HG03457 (cell line): ENCODE data around the gene AP1S2.
"Not testable (repeated sequence)": the region's sequence is repeated elsewhere in the genome, so short reads cannot be mapped to it uniquely, and the experiment has no call there.

Experiments used
- ATAC-seq: cut with Tn5 transposase; IDR thresholded peaks from one replicate; pipeline ENCODE4 v1.9.1; 2021; ENCODE audit warnings: moderate number of reproducible peaks; ENCODE audit not compliant: unreplicated experiment

AP1S2 gene

DNA sequence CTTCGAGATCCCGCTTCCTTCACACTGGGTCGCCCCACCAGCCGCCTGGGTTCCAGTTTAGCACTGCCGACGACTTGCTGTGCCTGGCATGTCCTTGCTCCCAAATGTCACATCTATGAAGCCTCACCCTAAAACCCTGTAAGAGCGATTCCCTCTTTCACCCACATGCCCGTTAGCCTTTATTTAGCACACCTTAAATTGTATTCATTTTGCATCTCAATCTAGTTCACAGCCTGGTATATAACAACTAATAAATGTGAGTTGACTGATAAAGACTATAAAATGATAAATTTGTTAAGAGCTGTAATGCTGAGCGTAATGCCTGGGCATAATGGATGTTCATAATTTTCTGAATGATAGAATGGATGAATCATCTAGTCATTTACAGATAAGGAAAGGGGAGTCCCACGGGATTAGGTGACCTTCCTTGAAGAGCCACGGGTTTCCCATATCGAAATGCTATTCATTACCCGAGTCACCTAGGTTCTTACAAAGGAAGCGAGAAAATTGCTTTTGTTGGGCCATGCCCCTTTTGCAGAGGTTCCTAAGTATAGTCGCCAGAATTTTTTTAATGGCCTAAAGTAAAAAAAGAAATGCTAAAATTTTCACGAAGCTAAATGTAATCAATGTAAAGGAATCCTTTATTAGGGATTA is 1.1 kb upstream of the AP1S2 start:
- no peak for ATAC-seq

DNA sequence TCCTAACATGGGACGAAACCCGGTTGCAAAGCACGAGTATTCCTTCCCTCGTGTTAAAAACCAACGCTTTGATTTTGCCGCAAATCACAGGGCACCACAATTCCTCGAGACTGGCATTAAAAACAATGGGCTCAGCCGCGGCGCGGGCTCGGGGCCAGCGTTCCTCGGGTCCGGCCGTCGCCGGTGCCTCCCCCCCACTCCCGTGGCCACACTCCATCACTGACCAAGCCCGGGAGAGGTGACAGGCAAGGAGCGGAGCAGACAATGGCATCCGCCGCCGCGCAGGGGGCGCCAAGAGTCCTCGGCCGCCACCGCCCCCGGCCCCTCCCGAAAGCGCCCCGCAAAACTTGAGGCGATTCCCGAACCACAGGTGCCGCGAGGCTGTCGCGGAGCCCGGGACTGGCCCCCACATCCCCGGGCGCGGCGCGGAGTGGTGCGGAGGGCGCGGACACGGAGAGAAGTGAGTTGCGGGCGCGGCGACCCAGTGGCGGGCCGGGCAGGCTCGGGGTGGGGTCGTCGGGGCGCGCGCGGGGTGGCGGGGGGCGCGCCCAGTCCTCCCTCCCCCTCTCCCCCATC is 445 bp downstream of the AP1S2 start:
- ATAC-seq: peak; percentile 30

DNA sequence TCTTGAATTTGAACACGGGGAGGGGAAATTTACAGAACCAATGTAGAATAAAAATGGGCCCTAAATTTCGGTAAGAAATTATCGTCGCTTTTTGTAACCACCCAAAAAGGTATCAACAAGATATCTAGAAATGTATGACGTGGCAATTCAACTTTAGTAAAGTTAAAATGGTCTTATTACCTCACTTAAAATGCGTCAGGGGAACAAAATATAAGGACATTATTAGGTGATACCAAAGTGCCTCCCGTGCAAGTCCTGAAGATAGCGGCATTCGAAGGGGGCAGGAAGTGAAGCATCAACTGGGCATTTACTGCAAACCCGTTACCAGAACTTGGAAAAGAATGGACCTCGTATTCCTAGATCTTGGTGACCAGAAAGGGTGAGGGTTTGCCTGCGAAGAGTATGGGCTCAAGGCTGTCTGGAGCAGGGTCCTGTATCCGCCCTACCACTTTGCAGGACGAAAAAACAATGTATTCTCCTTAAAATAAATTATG is 980 bp downstream of the AP1S2 start:
- ATAC-seq: no peak

DNA sequence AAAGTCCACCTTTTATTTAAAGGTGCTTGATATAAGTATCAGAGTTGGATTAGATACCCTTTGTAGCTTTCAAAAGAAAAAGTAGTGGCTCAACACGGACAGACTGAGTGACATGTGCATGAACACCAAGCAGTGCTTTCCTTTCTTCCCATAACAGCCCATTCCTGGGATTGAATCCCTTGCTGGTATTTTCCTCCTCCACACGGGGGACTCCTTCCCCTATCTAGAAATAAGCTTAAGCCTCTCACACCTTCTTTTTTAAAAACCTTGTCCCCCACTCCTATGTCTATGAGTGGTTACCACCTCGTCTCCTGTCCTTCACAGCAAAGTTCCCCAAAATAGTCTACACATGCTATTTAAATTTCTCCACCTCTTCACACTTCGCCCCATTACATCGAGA is 5.1 kb downstream of the AP1S2 start:
- no peak for ATAC-seq

DNA sequence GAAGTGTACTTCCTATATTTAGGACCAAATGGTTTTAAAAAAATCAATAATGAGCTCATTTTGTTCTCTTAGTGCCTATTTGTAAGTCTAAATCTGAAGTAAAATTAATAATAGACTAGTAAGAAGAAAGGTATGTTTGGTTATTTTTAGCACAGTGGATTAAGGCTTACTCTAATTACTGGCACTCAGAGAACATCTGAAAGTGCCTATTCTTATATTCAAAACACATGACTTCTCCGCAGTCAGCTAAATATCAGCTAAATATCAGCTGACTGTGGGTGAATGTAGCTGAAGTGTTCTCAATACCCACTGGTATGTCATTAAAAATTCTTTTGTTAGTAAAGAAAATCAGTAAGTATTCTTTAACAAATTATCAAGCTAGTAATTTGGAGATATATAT is 6.0 kb downstream of the AP1S2 start:
- ATAC-seq: no peak

DNA sequence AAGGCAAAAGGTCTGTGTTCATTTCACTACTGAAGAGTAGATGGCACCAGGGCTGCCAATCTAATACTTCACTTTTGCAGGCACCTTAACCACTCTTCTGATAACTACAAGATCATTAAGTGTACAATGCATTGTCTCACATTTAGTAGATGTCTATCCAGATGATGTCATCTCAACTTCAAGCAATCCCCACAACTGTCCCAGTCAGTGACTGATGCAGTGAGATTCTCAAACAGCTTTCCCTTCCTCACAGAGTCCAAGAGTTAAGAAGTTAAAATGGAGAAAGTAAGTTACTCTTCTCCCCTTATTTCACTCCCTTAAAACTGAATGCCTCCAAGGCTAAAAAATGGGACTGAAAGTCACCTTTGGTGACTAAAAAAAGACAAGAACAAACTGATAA is 10.7 kb downstream of the AP1S2 start:
- no peak for ATAC-seq

DNA sequence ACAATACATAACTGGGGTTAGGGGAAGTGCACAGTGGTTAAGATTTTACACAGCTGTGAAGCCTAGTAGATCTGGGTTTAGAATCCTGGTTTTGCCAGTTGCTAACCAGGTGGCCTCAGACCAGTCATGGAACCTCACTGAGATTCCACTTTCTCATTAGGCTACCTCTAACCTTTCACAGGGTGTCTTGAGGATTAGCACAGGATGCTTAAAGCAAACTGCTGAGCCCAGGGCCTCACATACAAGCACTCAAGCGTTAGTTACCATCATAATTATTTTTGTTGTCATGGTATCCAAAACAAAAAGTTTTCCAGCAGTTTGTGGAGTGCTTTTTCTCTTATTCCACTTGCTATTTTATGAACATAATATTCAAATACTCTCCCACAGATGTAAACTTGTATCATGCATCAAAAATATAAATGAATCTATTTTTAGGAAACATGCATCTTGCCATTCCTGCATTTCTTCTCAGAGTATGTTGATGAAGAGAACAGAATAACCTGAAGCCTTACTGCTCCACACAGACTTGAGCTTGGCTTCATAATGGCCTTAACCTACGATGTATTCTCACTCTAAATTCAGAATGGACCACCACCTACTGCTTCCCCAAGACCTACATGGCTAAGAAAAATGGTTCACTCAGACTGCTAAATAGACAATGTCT is 12.6 kb downstream of the AP1S2 start:
- no peak for ATAC-seq

DNA sequence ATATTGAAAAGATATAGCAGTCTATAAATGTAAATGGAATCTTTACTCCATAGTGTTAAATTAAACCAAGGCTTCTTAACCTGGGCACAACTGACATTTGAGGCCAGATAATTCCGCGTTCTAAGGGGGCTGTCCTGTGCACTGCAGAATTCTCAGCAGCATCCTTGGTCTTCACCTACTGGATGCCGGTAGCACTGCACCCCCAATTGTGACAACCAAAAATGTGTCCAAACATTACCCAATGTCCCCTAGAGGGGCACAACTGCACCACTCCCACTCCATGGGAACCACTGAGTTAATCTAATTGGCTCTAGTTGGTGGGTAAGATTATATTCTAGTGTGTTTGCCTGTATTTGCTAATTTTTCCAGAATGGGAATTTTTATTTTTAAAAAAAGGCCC is 16.6 kb downstream of the AP1S2 start:
- ATAC-seq: no peak

DNA sequence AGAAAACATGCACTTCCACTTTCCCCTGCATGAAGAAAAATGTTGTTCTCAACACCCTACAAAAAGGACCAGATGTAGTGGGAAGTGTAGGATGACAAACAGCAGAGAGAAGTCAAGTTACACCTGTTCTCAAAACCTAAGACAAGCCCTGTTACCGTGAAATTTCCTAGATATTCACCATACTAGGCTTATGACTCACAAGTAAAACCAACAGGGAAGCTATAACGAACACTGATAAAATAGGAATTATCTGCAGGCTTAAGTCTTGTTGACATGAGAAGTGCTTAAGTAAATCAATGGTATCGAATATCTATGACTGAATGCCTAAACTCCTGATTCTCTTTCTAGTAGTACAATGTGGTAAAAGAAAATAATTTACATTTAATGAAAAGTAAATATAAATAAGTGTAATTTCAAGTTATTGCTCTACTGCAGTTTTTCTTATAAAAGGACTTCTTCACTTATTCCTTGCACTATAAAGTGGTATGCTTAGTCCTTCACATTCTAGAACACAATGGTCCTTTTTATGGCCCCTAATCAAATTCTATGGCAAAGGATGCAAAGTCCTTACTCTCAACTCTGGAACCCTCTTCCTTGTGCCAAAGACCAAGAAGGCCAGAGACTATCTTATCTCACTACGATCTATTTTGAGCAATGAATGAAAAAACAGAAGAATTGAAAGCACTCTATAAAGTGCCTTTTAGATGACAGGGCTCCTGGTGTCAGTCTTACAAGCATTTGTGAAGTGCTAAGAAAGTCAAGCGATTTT is 19.6 kb downstream of the AP1S2 start:
- no peak for ATAC-seq

DNA sequence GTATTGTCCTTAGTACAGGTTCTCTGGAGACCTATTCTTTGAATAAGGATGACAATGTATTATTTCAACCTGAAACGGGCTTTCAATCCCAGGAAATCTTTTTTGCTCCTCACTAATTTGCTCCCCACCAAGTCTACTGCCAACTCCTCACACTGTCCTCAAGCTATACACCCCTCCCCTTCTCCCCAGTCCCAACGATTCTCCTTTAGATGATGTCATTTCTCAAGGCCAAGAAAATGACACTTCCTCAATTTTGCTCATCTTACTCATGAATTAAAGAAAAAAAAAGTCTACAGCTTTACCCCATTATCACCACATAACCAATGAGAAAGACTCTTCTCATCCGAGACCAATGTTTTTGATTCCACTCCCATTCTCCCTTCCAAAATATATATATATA is 20.6 kb downstream of the AP1S2 start:
- ATAC-seq: no peak

DNA sequence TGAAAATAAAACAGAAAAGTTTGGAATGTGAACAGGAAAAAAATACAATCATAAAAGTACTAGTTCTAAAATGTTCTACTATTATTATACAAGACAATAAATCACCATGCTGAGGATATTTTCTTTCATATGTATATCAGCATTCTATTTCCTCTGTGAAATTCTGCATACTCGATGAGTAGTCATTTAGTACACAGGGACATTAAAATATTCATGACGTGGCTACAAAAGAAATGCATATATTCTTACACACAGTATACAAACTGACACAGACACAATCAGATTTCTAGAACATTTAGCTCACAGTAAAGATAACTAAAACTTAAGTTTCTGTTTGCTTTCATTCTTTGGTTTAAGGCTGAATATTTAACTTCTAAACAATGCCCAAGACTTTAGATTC is 23.3 kb downstream of the AP1S2 start:
- ATAC-seq: not testable (repeated sequence)

DNA sequence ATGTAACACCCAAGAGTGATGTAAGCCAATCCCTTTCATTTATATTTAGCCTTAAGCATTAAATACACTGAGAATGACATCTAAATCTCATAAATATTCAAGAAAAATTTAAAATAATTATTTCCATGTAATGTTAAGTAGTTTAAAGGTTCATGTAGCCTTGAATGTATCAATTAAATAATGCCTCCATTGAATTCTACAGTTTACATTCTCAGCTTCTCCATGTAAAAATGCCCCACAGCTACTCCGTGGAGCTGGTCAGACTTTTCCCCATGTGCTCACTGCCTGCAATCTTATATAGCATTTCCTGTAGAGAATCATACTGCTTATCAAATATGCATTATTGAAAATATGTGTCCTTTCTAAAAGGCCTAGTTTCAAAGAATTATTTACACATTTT is 25.4 kb downstream of the AP1S2 start:
- no peak for ATAC-seq

DNA sequence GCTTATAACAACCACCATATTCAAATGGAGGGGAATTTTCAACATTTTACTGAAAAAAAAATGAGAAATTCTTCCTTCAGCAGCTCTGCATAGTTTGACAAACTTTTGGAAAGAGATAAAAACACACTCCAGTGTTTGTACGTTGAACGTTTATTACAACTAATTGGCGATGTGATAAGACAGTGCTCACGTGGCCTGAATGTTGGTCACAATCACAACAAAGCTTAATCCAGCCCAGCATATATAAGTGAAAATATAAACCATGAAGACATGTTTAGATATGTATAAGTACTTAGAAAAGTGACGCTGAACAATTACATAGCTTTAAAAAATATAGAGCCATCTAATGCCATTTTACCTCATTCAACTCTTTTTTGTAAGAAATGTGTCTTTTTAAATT is 28.7 kb downstream of the AP1S2 start:
- ATAC-seq: no peak

DNA sequence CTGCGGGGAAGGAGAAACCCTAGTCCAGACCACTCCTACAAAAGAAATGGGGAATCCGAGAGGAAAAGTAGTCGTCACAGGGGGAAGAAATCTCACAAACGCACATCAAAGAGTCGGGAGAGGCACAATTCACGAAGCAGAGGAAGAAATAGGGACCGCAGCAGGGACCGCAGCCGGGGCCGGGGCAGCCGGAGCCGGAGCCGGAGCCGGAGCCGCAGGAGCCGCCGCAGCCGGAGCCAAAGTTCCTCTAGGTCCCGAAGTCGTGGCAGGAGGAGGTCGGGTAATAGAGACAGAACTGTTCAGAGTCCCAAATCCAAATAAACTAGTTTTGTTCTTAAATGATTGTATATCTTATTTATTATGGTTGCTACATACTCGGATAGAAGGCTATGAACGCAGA is 31.7 kb downstream of the AP1S2 start:
- ATAC-seq: no peak

DNA sequence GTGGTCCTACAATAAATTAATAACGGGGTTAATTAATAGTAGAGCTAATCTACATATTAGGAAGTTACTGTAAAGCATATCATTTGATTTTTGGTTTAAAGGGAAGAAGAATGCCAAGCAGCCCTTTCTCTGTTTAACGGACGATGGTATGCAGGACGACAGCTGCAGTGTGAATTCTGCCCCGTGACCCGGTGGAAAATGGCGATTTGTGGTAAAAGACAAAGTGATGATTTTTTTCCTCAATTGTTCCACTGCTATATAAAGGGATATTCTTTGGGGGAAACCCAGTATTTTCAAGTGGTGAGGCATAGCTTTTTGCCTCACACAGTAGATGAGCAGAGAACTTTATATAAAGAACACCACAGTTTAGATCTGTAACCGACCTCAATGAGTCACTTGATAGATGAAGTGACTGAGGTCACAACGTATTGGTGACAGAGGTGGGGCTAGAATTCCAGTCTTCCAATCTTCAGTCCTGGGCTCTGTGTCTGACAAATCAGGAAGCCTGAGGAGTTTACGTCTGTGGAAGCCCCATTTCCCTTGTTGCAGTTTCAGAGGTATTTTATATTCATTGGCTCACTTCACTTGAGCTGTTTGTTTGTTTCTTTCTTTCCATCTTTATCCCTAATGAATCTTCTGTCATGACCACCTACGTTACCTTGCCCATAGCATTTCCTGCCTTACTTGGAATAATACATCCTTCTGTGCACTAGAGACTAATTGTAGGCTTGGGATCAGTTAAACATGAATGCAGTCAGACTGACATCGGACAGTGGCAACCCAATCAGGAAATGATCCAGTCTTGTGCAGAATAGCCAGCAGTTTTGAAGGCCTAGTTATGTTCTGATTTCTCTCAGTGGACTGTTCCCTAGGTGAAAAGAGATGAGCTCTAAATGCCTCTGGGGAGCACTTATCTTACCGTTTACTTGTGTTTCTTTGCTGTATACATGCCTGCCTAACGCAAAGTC is 34.2 kb downstream of the AP1S2 start:
- ATAC-seq: no peak

DNA sequence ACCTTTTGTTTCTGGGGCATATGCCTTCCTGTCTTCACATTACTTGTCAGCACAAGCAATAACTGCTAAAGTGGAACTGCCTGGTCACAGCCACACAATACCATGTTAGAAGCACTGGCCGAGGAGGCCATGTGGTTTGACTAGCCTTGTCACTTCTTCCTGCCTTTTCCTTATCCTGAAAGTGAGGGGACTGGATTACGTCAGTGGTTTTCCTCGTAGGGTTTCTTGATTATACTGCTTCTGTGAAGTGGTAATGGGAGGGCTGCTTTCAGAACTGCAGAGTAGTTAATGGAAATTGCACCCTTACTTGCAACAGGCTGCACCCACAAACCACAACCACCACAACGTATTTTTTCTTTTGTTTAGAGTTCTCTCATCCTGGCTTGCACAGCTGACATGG is 37.7 kb downstream of the AP1S2 start:
- no peak for ATAC-seq

DNA sequence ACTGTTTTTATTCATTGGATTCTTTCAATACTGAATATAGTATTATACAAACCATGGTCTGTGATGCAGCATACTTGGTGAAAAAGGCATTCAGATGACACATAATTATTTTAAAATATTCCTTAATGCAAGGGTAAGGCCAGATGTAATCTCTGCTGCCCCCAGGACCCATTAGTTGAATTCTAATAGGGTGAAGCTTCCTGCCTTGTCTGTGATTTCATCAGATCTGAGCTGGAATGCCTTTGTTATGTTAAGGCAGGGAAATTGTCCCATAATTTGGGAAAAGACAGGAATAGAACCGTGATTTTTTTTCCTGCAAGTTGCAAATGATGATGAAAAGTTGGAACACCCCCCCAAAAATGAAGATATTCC is 38.2 kb downstream of the AP1S2 start:
- ATAC-seq: no peak

DNA sequence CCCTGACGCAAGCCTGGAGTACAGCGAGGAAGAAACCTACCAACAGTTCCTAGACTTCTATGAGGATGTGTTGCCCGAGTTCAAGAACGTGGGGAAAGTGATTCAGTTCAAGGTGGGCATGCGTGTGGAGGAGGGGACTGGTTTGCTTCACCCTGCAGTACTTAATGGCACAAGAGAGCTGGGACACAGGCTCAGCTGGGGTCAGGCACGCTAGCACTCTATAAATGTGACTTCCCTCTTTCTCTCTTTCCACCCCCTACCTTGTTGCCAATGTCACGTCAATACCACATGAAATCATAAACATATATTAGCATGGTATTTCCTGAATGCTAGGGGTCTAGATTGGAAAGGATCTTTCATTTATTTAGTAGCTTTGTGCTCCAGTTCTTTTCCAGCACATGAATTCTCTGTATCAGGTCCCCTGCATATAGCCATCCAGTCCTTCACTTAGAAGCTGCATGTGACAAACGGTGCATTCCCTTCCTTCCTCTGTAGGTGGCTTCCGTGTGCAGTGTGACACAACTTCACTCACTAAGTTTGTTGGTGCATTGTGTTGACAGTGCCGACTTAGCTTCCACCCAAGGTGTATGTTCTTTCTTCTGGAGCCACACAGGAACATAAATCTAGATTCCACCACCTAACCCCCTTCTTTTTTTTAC is 38.7 kb downstream of the AP1S2 start:
- no peak for ATAC-seq

DNA sequence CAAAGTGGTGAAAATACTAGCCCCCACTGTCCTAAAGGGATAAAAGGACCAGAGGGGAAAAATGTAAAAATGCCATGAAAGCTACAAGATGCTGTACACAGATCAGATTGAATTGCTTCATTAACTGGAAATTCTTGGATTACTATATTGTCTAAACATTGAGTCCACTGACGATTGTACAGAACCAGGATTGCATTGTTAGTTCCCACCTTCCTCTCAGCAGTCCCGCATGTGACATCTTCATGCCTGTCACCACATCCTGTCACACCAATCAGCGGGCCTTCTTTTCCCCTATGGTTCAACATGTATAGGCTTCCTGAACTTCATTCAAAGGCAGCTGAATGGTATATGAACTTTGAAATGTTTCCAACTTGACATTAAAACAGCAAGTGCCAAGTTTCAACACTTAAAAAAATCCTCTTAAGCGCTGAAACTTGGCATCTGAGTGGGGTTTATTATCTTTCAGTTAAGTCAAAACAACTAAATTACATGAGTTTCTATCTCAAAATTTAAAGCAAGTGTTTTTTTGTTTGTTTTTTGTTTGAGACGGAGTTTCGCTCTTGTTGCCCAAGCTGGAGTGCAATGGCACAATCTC is 39.7 kb downstream of the AP1S2 start:
- no peak for ATAC-seq

DNA sequence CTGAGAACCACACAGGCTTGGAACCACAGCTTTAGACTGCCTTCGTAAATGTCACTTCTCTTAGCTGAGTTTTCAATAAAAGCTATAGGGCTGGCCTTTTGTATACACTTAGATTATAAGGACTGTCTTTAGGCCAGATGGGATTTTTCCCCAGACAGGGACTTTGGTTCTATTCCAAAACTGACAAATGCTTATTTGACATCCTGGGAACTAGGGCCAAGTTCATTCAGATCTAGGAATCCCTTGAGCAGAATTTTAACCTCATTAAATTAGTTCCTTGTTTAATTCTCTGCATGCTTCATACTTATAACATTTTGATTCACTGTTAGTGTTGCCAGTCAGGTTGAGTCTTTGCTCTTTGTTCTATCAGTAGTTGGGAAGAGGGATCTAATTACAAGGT is 41.2 kb downstream of the AP1S2 start:
- no peak for ATAC-seq
